Measurements from ENCODE around the gene SMYD3.

SMYD3 gene

GRCh38 chr1:246262281-246262680 is 244.8 kb downstream of the SMYD3 start:
- Histone ChIP-seq H3K4me2 (ENCODE audit: low read length) (no peak overlapping the region), H3K27ac (ENCODE audit: low read depth, low read length) (no peak overlapping the region), H3F3A (ENCODE audit: control insufficient read depth, insufficient read depth) (no peaks in the 10 kb centered on the region), H3K9me3 (ENCODE audit: control insufficient read depth, insufficient read depth, low read length) (no peaks in the 10 kb centered on the region), H3K4me3 (ENCODE audit: low read length) (no peak overlapping the region), H3K79me2 (ENCODE audit: control insufficient read depth, low read length) (no peaks in the 10 kb centered on the region), H3K9me2 (replicated peaks; ENCODE audit: control insufficient read depth, low read length) (no peaks in the 10 kb centered on the region), H3K36me3 (ENCODE audit: control insufficient read depth, low read length) (no peaks in the 10 kb centered on the region), H3K27me3 (ENCODE audit: control insufficient read depth, low read length) (no peaks in the 10 kb centered on the region), H3K4me1 (ENCODE audit: control insufficient read depth, low read length) (no peaks in the 10 kb centered on the region), H4K20me1 (ENCODE audit: control insufficient read depth, insufficient read depth, low read depth, low read length) (no peaks in the 10 kb centered on the region)
- no peak for TF ChIP-seq CTCF (IDR thresholded peaks at IDR 0.05; ENCODE audit: low read depth, low read length, poor library complexity, severe bottlenecking)
- no peak for TF ChIP-seq EZH2phosphoT487 (IDR thresholded peaks at IDR 0.05; ENCODE audit: borderline replicate concordance, low read length)

GRCh38 chr1:246261639-246262038 is 245.4 kb downstream of the SMYD3 start:
- H3K9me2 ChIP-seq (replicated peaks; ENCODE audit: control insufficient read depth, low read length) = no peaks in the 10 kb centered on the region
- TF ChIP-seq CTCF (IDR thresholded peaks at IDR 0.05; ENCODE audit: low read depth, low read length, poor library complexity, severe bottlenecking) (peak; percentile 28), EZH2phosphoT487 (IDR thresholded peaks at IDR 0.05; ENCODE audit: borderline replicate concordance, low read length) (no peak)
- H3K4me3 ChIP-seq (ENCODE audit: low read length) = no peak overlapping the region
- no peaks in the 10 kb centered on the region for H3K9me3 ChIP-seq (ENCODE audit: control insufficient read depth, insufficient read depth, low read length)
- no peaks in the 10 kb centered on the region for H4K20me1 ChIP-seq (ENCODE audit: control insufficient read depth, insufficient read depth, low read depth, low read length)
- H3K27me3 ChIP-seq (ENCODE audit: control insufficient read depth, low read length) = no peaks in the 10 kb centered on the region
- no peaks in the 10 kb centered on the region for H3K4me1 ChIP-seq (ENCODE audit: control insufficient read depth, low read length)
- no peak overlapping the region for H3K27ac ChIP-seq (ENCODE audit: low read depth, low read length)
- H3K79me2 ChIP-seq (ENCODE audit: control insufficient read depth, low read length) = no peaks in the 10 kb centered on the region
- no peaks in the 10 kb centered on the region for H3F3A ChIP-seq (ENCODE audit: control insufficient read depth, insufficient read depth)
- no peak overlapping the region for H3K4me2 ChIP-seq (ENCODE audit: low read length)
- no peaks in the 10 kb centered on the region for H3K36me3 ChIP-seq (ENCODE audit: control insufficient read depth, low read length)

- H3K36me3 ChIP-seq (ENCODE audit: control insufficient read depth, low read length) = no peaks in the 10 kb centered on the region
- H3K27ac ChIP-seq (ENCODE audit: low read depth, low read length) = no peak overlapping the region
- H3F3A ChIP-seq (ENCODE audit: control insufficient read depth, insufficient read depth) = no peaks in the 10 kb centered on the region
- TF ChIP-seq EZH2phosphoT487 (IDR thresholded peaks at IDR 0.05; ENCODE audit: borderline replicate concordance, low read length) = no peak
- no peak for TF ChIP-seq CTCF (IDR thresholded peaks at IDR 0.05; ENCODE audit: low read depth, low read length, poor library complexity, severe bottlenecking)
- H3K4me1 ChIP-seq (ENCODE audit: control insufficient read depth, low read length) = no peaks in the 10 kb centered on the region
- no peaks in the 10 kb centered on the region for H3K27me3 ChIP-seq (ENCODE audit: control insufficient read depth, low read length)
- no peak overlapping the region for H3K4me3 ChIP-seq (ENCODE audit: low read length)
- H3K4me2 ChIP-seq (ENCODE audit: low read length) = no peak overlapping the region
- no peaks in the 10 kb centered on the region for H4K20me1 ChIP-seq (ENCODE audit: control insufficient read depth, insufficient read depth, low read depth, low read length)
- H3K79me2 ChIP-seq (ENCODE audit: control insufficient read depth, low read length) = no peaks in the 10 kb centered on the region
- no peaks in the 10 kb centered on the region for H3K9me3 ChIP-seq (ENCODE audit: control insufficient read depth, insufficient read depth, low read length)
- H3K9me2 ChIP-seq (replicated peaks; ENCODE audit: control insufficient read depth, low read length) = no peaks in the 10 kb centered on the region
Measured at GRCh38 chr1:246258250-246258649, 248.8 kb downstream of the SMYD3 start.

- Histone ChIP-seq H3K27ac (ENCODE audit: low read depth, low read length) (no peak overlapping the region), H3K4me1 (ENCODE audit: control insufficient read depth, low read length) (no peaks in the 10 kb centered on the region), H3K79me2 (ENCODE audit: control insufficient read depth, low read length) (no peaks in the 10 kb centered on the region), H3F3A (ENCODE audit: control insufficient read depth, insufficient read depth) (no peaks in the 10 kb centered on the region), H3K4me3 (ENCODE audit: low read length) (no peak overlapping the region), H3K9me3 (ENCODE audit: control insufficient read depth, insufficient read depth, low read length) (no peaks in the 10 kb centered on the region), H3K36me3 (ENCODE audit: control insufficient read depth, low read length) (no peaks in the 10 kb centered on the region), H3K27me3 (ENCODE audit: control insufficient read depth, low read length) (no peaks in the 10 kb centered on the region), H3K9me2 (replicated peaks; ENCODE audit: control insufficient read depth, low read length) (no peaks in the 10 kb centered on the region), H4K20me1 (ENCODE audit: control insufficient read depth, insufficient read depth, low read depth, low read length) (no peaks in the 10 kb centered on the region), H3K4me2 (ENCODE audit: low read length) (no peak overlapping the region)
- no peak for TF ChIP-seq EZH2phosphoT487 (IDR thresholded peaks at IDR 0.05; ENCODE audit: borderline replicate concordance, low read length)
Measured at GRCh38 chr1:246255773-246256172, 251.3 kb downstream of the SMYD3 start.

Data from DOHH2 (cell line).